Osteocyte (in vitro differentiated cells): ENCODE data around the gene PGLYRP3. TPM values are rescaled to one million over a fixed set of nuclear protein-coding genes. Genes with fewer than 3 reads are reported as not detected.

Experiments used
- DNase-seq: peaks from one replicate; pipeline ENCODE4 v3.0.0; 2021; ENCODE audit warnings: mixed read lengths; ENCODE audit not compliant: unreplicated experiment; ENCODE audit errors: extremely low spot score
- H3K27ac Mint-ChIP-seq: one replicate; pipeline ENCODE4 v1.8.0; 2021; ENCODE audit warnings: mild to moderate bottlenecking, mixed read lengths; ENCODE audit not compliant: unreplicated experiment
- H3K27me3 Mint-ChIP-seq: one replicate; pipeline ENCODE4 v1.8.0; 2021; ENCODE audit warnings: mixed read lengths; ENCODE audit not compliant: unreplicated experiment
- H3K36me3 Mint-ChIP-seq: one replicate; pipeline ENCODE4 v1.8.0; 2021; ENCODE audit warnings: mixed read lengths; ENCODE audit not compliant: unreplicated experiment
- H3K4me1 Mint-ChIP-seq: one replicate; pipeline ENCODE4 v1.8.0; 2021; ENCODE audit warnings: mixed read lengths; ENCODE audit not compliant: unreplicated experiment
- H3K4me3 Mint-ChIP-seq: one replicate; pipeline ENCODE4 v1.8.0; 2021; ENCODE audit warnings: mild to moderate bottlenecking, moderate library complexity, mixed read lengths; ENCODE audit not compliant: unreplicated experiment
- H3K9me3 Mint-ChIP-seq: one replicate; pipeline ENCODE4 v1.8.0; 2021; ENCODE audit warnings: mixed read lengths; ENCODE audit not compliant: unreplicated experiment
- long read RNA-seq: library from polyadenylated mRNA; unstranded; transcript quantifications from one replicate; pipeline ENCODE4 v2.0.0, GENCODE V29; 2021
- total RNA-seq: library from RNA; stranded (reverse); gene quantifications from 2 replicates; pipeline ENCODE4 v1.2.1, GENCODE V29; 2021
- TF ChIP-seq, protein P1 (sequence below): fragments of 200-600 bp; sonication (generic); IDR thresholded peaks from 2 replicates; pipeline ENCODE4 v1.5.0; 2021; ENCODE audit warnings: antibody characterized with exemption, mild to moderate bottlenecking, moderate library complexity

The PGLYRP3 gene, protein sequence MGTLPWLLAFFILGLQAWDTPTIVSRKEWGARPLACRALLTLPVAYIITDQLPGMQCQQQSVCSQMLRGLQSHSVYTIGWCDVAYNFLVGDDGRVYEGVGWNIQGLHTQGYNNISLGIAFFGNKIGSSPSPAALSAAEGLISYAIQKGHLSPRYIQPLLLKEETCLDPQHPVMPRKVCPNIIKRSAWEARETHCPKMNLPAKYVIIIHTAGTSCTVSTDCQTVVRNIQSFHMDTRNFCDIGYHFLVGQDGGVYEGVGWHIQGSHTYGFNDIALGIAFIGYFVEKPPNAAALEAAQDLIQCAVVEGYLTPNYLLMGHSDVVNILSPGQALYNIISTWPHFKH
- total RNA-seq: not detected in 2 replicates
- long read RNA-seq: 0 reads

DNA sequence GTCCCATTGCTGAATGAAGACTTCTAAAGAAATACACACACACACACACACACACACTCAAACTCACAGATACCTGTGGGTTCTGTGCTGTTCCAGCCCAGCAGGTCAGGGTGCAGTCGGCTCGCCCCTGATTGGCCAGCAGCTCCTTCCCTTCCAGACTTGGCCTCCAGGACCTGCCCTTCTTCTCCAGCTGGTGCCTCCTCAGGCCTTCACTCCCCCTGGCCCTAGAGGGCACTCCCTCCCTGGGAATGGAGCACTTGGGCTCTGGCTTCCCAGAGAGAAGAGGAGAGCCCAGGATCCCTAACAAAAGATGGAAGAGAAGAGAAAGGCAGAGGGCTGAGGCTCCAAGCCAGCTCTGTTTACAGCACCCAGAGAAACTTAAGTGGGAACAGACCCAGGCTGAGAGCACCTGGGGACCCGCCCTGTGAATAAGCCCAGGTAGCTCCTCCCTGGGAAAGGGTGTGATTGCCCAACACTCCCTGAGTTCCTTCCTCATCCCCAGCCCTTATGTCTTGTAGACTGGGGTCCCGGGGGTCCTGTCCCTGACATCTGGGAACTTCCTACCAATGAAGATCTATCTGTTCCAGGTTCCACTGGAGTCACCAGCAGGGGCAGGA, at the start of gene PGLYRP3:
Gene PGLYRP3, minus strand, starts transcription at position 383 of the 617 bp plus-strand sequence. CDS start 2,287 bp downstream, outside the sequence.
- H3K27me3 Mint-ChIP-seq: no peaks in the 10 kb centered on the region
- H3K27ac Mint-ChIP-seq: no peak within 1 kb of the TSS
- no peak for DNase-seq
- peaks cover 9% of the 10 kb centered on the region for H3K9me3 Mint-ChIP-seq
- H3K4me1 Mint-ChIP-seq: no peaks in the 10 kb centered on the region
- no peak within 1 kb of the TSS for H3K4me3 Mint-ChIP-seq
- H3K36me3 Mint-ChIP-seq: no peaks in the 10 kb centered on the region
- TF ChIP-seq, protein P1, sequence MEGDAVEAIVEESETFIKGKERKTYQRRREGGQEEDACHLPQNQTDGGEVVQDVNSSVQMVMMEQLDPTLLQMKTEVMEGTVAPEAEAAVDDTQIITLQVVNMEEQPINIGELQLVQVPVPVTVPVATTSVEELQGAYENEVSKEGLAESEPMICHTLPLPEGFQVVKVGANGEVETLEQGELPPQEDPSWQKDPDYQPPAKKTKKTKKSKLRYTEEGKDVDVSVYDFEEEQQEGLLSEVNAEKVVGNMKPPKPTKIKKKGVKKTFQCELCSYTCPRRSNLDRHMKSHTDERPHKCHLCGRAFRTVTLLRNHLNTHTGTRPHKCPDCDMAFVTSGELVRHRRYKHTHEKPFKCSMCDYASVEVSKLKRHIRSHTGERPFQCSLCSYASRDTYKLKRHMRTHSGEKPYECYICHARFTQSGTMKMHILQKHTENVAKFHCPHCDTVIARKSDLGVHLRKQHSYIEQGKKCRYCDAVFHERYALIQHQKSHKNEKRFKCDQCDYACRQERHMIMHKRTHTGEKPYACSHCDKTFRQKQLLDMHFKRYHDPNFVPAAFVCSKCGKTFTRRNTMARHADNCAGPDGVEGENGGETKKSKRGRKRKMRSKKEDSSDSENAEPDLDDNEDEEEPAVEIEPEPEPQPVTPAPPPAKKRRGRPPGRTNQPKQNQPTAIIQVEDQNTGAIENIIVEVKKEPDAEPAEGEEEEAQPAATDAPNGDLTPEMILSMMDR: no peak

DNA sequence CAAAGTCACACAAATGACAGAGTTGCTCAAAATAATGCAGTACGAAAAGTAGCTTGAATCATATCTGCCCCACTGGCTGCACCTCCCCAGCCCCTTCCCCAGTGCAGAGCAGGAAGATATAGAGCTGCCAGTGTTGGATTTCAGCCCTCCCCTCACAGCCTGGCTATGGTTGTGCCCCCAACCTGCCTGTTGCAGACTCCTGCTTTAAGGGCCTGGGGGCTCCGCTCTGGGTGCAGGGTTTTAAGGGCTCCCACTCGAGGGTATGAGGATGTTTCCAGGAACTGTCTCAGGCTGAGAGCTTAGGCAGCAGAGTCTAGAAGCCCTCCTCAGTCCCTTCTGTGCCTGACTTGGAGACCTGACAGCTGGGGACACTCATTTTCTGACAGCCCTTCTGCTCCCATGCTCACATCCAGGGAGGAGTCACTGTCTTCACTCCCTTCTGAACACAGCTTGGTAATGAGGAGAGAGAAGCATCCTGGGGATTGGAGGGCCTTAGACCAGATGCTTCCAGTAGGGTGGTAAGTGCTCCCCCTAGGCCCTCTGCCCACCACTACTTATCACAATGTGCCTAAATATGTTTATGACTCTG, 49.5 kb upstream of the PGLYRP3 start:
- Mint-ChIP-seq H3K9me3 (no peaks in the 10 kb centered on the region), H3K4me3 (no peak overlapping the region), H3K27ac (no peak overlapping the region), H3K36me3 (no peaks in the 10 kb centered on the region), H3K4me1 (no peaks in the 10 kb centered on the region), H3K27me3 (peaks cover 7% of the 10 kb centered on the region)
- no peak for DNase-seq
- TF ChIP-seq, protein P1: no peak

DNA sequence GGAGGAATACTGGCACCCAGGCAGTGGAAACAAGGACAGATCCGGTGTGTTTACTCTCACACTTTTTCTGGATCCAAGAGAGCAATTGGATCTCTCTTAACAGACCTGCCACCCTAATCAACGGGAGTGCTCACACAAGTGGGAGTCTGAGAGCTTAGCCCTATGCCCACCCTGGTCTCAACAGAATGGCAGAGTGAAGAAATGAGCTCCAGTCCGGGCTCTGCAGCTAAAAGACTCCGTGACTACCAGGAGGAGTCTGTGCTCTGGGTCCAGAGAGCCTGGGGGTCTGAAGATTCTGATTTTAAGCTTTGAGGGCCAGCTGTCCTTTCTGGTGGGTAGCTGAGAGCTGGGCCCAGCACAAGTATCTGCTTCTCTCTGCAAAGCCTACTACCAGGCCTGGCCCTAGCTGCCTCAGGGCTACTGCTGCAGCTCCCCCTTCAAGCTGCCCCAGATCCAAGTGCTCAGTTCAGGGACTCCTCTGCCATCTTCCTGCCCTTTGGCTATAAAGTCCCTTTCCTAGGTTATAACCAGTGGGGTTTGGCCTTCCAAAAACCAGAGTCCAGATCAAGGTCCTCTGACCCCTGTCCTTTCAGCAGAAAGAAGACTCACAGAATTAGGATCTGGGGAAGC, 48.8 kb upstream of the PGLYRP3 start:
- Mint-ChIP-seq H3K4me3 (no peak overlapping the region), H3K36me3 (no peaks in the 10 kb centered on the region), H3K27ac (no peak overlapping the region), H3K9me3 (no peaks in the 10 kb centered on the region), H3K4me1 (no peaks in the 10 kb centered on the region), H3K27me3 (peaks cover 7% of the 10 kb centered on the region)
- no peak for DNase-seq
- TF ChIP-seq, protein P1: no peak

DNA sequence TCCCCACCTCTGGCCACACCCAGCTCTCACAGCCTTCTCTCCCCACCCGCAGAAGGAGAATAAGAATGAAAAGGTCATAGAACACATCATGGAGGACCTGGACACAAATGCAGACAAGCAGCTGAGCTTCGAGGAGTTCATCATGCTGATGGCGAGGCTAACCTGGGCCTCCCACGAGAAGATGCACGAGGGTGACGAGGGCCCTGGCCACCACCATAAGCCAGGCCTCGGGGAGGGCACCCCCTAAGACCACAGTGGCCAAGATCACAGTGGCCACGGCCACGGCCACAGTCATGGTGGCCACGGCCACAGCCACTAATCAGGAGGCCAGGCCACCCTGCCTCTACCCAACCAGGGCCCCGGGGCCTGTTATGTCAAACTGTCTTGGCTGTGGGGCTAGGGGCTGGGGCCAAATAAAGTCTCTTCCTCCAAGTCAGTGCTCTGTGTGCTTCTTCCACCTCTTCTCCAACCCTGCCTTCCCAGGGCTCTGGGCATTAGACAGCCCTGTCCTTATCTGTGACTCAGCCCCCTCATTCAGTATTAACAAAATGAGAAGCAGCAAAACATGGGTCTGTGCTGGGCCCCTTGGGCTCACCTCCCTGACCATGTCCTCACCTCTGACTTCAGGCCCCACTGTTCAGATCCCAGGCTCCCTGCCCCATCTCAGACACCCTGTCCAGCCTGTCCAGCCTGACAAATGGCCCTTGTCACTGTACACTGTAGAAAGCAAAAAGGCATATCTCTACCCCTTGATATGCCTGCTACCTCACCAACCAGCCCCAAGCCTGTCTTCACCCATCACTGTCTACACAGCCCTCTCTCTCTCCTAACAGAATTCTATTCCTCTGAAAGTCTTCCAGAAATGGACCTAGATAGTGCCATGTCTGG, 48.1 kb upstream of the PGLYRP3 start:
- peaks cover 7% of the 10 kb centered on the region for H3K27me3 Mint-ChIP-seq
- no peaks in the 10 kb centered on the region for H3K9me3 Mint-ChIP-seq
- H3K27ac Mint-ChIP-seq: no peak overlapping the region
- DNase-seq: no peak
- TF ChIP-seq, protein P1: no peak
- no peaks in the 10 kb centered on the region for H3K4me1 Mint-ChIP-seq
- H3K36me3 Mint-ChIP-seq: no peaks in the 10 kb centered on the region
- no peak overlapping the region for H3K4me3 Mint-ChIP-seq
